DMS153 treated with DMSO at 0.1 percent for 48 hours (cell line): ENCODE measurements around the gene FAM181B.
"Not testable (repeated sequence)": the region's sequence is repeated elsewhere in the genome, so short reads cannot be mapped to it uniquely, and the experiment has no call there.

Source experiments
- DNase-seq: peaks from one replicate; lab custom pipeline; 2025; ENCODE audit not compliant: unreplicated experiment; lab: John Stamatoyannopoulos, UW

The FAM181B gene

DNA sequence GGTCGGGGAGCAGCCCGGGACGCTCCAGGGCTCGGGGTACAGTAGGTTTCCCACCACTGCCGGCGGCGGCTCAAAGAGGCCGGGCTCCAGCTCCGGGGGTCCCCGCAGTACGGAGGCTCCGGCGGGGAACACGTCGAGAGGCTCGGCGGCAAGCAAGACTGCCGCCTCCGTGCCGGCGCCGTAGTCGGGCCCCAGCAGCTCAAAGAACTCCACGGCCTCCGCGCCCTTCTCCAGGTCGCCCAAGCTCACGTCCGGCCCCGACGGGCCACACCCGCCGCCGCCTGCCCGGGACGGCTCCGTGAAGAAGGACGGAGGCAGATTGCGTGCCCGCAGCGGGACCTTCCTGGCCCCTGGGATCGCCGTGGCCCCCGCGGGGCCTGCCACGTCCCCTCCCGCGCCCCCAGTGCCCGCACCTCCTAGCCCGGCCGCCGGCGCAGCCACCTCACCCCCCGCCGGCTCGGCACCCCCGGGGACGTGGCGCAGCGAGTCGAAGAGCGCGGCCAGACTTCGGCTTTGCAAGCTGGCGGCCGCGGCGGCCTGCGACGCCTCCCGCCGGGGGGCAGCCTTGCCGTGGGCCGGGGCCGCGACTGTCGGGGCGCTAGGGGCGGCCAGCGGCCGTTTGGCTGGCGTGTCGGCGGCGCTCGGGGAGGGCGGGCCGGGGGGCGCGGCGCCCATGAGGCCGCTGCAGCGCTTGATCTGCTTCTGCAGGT lies 775 bp downstream of the FAM181B start:
- DNase-seq: no peak

DNA sequence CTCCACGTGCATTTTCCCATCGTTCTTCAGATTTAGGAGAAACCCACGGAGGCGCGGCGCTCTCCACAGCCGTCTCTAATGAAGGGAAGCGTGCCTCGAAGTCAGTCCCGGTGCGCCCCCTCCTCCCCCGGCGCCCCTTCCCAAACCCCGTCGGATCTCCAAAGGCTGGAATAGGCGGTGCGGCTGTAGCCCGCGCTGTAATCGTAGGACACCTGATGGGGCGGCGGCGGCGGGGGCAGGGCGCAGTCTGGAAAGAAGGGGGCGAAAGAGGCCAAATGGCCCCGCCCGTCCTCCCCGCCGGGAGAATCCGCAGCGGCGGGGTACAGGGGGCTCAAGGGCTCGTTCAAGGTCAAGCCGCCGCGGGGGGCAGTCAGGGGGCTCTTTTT lies 1.3 kb downstream of the FAM181B start:
- no peak for DNase-seq

DNA sequence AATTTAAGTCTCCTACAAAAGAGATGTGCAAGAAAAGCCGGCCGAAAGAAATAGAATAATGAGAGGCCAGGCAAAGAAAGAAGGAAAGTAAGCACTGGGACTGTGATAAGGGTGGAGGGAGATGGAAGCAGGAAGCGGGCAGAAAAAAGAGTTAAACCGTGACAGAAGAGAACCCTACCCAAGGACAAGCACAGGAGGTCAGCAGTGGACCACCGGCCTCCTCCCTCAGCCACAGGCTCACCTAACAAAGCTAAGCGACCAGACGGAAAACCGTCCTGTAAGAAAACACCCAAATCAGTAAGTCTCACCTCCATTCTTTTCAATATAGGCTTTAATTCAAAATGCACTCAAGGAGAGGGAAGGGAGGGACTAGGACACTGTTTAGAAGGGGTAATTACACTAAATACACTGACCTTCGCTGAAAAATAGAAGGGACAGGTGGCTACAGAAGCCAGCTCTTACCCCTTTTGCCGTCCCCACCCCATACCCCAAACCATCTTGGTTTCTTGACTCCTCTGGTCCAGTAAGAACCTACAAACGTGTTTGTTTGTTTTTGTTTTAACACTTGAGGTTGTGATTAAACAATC lies 1.9 kb downstream of the FAM181B start:
- no peak for DNase-seq

DNA sequence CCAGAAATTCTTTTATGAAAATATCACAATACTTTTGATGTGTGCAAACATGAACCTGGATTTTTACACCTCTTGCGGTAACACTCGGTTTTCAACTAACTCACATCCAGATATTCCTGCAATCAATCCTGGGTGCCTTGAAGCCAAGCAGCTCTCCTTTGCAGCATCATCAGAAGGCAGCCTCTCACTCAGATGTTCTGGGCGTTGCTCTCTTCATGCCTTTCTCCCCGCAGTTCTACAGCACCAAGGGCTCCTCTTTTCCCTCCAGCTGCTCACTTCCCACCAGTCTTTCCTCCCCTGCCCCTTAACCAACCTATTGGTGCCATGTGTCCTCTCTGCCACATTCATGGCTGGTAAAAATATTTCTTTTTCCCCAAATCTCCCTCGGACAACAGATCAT lies 2.9 kb downstream of the FAM181B start:
- DNase-seq: no peak

DNA sequence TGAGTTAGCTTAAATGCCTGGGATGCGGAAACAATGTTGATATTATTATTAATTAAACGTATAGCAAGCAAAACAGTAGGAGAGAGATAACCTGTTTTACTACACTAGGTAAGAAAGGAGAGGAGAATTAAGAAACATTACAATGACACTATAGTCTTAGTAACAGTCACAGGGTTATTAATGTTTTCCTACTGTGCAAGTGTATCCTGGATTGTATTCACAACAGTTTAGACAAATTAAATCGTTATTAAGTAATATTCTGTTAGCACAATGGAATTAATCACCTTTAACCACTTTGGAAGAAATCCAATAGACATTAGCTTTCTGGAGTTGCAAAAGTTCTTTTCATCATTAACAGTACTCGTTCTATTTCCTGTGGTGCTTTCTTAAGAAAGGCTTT lies 3.4 kb downstream of the FAM181B start:
- DNase-seq: no peak

DNA sequence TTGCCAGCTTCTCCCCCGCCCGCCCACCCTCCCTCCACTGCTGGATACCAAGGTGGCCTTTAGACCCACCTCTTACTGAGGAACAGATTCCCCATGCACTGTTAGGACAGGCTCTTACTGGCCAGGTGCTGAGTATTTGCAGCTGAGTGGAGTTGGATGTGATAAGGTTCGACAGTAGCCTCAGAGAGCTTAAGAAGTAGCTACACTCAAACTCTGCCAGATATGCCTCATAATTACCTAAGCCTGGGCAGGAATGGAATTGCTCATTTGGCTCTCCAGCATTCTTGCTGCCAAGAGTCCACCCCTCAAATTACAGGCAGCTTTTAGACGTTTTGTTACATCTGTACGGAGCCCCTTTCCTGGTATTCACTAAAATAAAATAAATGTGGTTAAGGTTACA lies 9.6 kb downstream of the FAM181B start:
- no peak for DNase-seq

DNA sequence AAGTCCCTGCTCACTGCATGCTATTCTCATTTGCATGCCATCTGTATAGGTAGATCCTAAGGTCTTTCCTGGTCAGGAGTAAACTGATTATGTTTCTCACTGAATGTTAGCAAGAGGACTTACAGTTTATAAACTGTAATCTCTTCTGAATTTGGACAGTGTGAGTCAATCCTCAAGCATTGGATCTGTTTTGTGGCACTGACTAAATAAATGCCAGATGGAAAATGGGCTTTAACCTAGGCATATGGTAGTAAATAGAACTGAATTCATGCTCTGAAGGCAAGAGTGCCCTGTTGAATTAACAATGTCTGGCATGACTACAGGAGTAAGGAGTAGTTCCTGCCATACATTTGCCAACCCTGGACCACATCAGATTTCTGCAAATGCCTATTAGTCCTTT lies 11.4 kb downstream of the FAM181B start:
- DNase-seq: no peak

DNA sequence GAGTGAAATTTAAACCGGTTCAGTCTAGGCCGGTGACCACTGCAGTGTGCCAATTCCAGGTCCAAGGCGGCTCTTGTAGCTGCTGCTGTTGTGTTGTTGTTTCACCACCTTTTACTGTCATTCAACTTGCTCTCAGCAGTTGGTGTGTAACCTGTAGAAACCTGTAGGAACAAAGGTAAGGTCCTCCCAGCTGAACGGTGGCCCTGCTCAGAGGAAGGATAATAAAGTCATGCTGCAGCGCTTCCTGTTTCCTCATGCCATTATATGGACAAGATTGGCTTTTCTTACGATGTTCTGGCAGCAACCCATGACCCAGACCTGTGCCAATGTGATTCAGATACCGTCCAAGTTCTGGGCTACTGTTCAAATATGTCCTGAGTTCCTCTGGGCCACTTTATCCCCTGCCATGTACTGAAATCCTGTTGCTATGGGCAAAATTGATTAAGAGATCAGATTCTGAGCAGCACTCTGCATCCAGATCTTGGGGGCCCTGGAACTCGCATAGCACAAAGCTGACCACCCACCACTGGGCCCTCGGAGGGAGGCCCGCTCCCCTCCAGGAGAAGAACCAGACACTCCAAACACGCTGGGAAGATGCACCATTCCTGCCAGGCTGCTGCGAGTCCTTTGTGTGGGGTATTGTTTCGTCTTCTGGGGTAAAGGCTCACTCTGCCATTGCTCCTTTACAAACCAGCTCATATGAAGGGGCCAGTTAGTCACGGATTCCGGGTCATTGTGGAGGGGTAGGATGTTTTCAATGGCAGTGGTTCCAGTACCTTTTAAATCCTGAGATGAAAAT lies 13.2 kb downstream of the FAM181B start:
- no peak for DNase-seq

DNA sequence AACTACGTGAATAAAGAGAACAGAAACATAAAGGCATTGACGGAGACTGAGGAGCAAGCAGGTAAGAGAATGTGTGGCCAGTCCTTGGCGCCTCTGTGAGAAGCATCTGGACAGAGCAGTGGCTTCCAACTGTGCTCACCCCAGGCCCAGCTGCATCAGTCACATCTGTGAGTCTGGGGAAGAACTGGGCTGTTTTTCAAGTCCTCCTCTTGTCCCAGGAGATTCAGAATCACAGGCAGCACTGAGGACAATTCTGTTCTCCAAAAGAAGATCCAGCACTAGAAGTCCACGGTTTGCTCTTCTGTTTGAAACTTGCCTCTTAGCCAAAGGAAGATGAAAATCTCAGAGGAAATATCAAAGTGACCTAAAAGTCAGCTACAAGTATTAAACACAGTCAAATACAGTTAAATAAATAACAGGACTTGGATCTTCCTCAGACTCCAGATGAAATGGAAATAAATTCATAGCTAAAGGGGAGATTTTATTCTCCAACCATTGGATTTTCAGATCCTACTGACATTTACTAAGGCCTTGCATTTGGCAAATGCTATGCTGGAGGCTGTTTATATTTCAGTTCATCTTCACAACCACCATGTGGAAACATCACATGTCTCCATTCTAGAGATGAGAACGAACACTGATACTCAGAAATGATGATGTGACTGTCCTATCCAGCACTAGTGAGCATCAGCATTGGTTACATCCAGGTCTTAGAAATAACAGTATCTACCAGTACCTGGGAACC lies 14.1 kb downstream of the FAM181B start:
- no peak for DNase-seq

DNA sequence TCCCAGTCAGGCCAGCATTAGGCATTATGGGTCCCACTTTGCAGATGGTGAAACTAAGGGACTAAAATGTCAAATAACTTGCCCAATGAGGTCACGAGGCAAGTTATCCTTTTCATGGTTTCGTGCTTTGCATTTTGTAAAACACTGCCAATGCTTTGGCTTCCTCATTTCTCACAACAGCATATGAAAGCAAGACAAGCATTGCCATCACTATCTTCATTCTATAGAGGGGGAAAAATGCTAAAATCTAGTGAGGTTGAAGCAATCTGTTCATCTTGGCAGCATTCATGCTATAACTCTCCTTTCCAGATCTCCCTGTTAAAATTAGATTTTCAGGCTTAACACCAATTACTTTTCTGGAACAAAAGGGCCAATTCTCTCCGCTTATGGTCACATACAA lies 14.8 kb downstream of the FAM181B start:
- DNase-seq: no peak

DNA sequence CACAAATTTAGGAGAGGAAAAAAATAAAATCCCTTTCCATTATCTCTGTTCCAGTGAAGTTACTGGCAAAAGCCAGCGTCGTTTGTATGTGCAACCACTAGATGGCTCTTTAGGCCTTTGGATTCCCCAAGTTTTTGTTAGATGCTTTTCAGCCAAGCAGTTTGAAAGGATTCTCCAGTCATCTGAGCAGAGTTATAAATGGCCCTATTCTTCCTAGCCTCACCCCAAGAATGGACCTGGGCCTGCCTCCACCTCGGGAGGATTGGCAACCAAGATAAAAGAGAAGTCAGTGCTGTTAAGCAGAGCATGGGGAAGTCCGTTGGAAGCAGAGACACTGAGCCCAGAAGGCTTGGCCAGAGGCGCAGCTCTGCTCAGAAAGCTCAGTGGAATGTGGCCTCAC lies 15.4 kb downstream of the FAM181B start:
- DNase-seq: peak; percentile 67

DNA sequence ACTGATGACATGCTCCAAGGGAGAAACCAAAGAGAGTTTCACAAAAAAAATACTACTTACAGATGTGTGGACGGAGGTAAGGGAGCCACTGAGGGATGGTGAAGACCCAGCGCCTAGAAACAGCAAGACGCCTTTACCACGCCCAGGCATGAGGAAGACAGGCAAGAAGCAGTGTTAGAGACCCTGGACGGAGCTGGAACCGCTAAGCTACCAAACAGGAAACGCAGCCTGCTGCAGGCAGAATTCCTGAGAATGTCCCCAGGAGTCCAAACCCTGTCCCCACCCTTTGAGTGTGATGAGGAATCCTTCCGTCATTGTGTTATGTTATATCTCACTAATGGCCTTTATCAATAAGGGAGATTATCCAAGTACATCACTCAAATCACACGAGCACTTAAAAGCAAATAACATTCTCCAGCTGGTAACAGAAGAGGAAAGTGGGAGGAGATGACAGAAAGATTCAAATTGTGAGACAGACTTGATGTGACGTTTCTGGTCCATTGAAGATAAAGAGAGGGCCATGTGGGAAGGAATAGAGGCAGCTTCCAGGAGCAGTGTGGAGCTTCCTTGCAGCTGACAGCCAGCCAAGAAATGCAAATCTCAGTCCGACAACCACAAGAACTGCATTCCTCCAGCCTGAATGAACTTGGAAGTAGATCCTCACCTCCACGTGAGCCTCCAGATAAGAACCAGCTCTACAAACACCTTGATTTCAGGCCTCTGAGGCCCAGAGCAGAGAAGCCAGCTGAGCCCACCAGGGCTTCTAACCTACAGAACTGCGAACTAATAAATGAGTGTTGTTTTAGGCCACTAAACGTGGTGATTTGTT lies 19.1 kb downstream of the FAM181B start:
- no peak for DNase-seq

DNA sequence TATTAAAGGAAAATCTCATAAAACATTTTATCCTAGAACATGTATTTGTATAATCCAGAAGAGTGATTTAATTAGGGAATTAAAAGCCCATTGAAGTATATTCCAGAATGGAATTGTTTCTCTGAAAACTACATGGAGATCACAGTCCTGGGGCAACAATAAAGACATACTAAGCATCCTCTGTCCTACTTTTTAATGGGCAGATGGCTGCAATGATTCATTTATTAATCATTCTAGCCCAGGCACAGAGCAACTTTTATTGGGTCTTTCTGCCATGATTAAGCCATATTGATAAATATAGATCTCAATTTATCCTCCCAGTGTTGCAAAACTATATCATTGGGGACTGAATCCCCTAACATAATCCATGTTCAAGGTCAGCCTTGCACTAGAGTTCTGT lies 22.0 kb downstream of the FAM181B start:
- no peak for DNase-seq

DNA sequence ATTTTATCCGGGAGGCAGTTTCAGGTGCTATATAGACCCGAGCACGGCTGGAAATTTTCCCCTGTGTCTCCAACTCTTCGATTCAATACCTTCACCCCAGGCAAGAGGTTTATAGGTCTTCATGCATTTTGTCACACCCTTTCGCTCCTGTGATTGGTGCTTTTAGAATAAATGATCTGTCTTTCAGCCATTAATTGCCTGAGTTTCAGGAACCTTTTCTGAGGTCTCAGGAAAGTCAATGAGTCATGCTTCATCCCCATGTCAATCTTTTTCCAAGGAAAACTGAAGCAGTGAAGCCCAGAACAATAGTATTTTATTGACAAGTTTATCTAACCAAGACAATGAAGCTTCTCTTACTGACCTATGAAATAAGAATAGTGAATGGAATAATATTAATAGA lies 29.9 kb downstream of the FAM181B start:
- no peak for DNase-seq

DNA sequence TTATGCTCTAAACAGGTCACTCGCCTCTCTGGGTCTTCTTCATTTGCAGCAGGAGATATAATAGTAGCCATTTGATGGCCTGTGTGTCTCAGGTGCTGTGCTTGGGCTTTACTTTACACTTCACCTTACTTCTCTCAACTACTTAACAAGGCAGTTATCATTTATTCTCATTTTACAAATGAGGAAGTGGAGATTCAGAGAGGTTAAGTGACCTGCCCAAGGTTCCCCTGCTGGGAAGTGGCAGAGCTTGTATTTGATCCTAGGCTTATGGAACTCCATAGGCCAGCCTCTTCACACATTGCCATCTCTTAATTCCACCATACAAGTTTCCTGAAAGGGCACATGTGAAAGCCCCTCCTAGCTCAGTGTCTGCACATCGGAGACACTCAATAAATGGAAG lies 30.4 kb downstream of the FAM181B start:
- DNase-seq: no peak

DNA sequence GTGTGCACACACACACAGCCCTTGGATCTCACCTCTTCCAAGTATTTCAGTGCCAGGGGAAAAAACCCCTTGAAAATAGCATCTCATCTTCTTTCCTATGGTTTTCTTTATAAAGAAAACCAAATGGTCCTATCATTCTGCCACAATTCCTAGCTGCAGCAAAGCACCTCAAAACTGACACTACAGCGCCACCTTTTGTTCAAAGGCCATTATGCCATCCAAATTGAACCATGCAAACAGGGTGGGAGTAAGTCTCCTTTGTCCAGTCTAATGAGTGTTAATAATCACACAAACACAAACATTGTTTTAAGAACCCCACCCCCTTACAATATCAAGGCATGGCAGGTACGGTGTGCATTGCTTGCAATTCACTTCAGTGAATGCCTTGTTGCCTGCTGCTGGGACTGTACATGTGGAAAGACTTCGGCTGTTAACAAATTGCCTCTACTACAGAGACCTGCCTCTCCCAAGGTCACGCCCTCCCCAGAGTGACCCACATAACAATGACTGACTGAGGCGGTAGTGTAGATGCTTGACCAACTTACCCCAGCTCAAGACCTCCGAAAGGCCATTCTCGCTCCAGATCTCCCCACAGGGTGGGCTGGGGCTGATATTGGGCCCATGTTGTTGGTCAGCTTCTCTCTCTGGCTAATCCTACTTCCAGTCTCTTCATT lies 31.7 kb downstream of the FAM181B start:
- peak; percentile 23 for DNase-seq

DNA sequence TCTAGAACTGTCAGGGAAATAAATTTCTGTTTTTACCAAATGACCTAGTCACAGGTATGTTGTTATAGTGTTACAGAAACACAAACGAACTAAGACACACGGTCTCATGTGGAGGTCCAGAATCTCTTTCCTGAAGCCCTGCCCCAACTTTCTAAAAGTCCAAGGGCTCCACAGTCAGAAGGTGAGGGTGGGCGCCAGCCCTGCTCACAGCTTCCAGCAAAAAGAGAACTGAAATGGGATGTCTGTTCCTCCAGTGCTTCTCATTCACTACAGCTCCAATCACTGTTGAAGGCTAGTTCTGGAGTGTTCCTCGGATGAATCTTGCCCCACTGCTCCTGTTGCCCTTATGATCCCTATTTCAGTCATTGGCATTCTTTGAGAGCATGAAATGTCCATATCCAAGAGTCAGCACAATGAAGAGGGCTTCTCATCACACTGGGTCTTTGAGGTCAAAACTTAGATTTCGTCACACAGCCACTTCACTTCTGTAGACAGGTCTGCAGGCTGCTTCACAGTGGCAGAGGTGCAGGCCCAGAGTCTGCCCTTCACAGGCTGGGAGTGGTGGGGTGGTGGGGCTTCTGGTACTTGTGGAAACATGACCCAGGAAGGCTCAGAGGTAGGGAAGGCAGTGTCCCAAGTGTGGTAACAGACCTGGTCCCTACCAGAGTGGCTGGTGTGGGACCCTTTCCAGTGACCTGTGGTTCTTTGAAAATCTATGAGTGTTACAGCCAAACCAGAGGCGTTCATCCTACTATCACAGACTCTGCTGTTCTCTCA lies 34.9 kb downstream of the FAM181B start:
- no peak for DNase-seq

DNA sequence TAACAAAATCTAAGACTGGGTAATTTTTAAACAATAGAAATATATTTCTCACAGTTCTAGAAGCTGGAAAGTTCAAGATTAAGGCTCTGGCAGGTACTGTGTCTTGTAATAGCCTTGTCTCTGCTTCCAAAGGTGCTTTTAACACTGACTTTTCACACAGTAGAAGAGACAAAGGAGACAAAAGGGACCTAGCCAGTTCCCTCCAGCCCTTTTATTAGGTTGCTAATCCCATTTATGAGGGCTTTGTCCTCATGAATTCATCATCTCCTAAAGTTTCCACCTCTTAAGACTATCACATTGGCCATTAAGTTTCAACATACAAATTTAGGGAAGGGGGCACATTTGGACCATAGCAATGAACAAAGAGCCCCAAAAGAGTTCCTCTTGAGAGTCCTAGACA lies 40.7 kb downstream of the FAM181B start:
- no peak for DNase-seq

DNA sequence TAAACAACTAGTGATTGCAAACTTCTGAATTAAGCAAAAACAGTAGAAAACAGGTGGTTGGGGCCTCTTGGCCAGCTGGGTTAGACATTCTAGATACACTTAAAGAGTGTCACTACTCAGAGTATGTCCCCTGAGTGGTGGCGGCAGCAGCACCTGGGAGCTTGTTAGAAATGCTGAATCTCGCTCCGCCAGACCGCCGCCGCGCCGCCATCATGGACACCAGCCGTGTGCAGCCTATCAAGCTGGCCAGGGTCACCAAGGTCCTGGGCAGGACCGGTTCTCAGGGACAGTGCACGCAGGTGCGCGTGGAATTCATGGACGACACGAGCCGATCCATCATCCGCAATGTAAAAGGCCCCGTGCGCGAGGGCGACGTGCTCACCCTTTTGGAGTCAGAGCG lies 44.3 kb downstream of the FAM181B start:
- DNase-seq: not testable (repeated sequence)
